Cerebellar cortex (tissue), 1 donor: ENCODE results near the gene PAM.
"Not testable (repeated sequence)": the region's sequence is repeated elsewhere in the genome, so short reads cannot be mapped to it uniquely, and the experiment has no call there.

Source experiments
- DNase-seq: peaks from one replicate; pipeline ENCODE4 v3.0.0-alpha.2; 2015; ENCODE audit warnings: low spot score

The PAM gene

DNA sequence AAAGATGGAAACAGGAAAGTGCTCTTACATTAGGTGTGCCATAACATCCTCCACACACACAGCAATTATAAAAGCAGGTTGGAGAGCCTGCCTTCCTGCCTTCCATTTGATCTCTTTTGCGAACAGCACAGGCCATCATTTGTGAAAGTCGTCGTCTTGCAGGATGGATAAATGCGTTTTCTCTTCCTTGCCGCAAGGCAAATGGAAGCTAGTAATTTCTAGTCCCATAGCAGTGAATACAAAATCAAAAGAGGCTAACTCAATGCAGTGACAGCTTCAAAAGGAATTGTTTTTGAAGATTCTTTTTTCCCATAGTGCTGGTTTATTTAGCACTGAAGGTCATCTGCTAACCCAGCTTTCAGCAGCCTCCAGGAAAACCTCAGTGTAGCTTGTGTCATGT, 186.0 kb downstream of the PAM start:
- DNase-seq, result no peak

GRCh38 chr5:102946414-102946813, 191.3 kb downstream of the PAM start:
- DNase-seq, result no peak

DNA sequence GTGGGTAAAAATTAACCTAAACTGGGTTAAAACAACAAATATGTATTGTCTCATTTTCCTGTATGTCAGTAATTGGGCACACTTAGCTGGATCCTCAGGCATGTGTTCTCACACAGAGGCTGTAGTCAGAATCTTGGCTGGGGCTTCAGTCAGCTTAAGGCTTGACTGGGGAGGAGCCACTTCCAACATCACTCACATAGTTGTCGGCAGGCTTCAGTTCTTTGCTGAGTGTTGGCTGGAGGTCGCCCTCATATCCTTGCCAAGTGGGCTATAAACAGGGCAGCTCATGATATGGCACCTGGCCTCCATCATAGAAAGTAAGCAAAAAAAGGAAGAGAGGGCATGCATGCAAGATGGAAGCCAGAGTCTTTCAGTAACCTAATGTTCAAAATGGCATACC, 191.9 kb downstream of the PAM start:
- DNase-seq, result no peak

GRCh38 chr5:102955488-102955887, 200.4 kb downstream of the PAM start:
- no peak for DNase-seq

- no peak for DNase-seq
Measured at GRCh38 chr5:102956599-102956998, 201.5 kb downstream of the PAM start.

DNA sequence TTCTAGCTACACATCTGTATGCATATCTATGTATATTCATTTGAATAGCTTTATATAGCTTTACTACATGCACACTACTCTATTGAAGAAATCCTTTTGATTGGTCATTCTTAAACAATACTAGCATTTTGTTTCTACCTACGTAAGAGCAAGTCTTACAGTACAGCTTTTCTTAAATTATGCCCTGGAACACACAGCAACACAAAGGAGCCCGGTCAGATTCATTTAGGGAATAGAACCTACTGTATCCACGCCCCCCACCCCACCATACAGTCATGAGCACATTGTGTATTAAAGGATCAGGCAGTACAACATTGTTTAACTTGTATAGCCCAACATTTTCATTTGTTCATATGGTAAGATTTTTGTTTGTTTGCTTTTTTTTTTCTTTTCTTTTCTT, 202.0 kb downstream of the PAM start:
- no peak for DNase-seq

- no peak for DNase-seq
Measured at GRCh38 chr5:102958481-102959011, 203.4 kb downstream of the PAM start.

GRCh38 chr5:102959055-102959454, 203.9 kb downstream of the PAM start:
- DNase-seq, result no peak

DNA sequence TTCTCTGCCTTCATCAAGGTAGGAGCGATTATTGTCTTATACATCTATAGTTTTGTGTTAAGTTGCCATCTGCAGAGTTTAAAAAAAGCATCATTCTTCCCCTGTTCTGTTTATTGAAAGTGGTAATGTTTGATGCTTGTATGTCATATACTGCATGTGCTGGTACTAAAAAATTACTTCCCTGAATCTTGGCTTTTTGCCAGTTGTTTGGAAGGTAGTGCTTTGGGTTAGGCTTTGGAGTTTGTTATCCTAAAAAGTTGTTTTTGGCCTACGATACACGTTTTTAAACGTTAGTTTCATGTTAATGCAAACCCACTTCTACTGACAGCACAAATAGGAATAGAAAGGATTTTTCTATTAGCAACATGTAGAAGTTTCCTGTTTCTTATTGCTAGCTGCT, 206.6 kb downstream of the PAM start:
- no peak for DNase-seq

DNA sequence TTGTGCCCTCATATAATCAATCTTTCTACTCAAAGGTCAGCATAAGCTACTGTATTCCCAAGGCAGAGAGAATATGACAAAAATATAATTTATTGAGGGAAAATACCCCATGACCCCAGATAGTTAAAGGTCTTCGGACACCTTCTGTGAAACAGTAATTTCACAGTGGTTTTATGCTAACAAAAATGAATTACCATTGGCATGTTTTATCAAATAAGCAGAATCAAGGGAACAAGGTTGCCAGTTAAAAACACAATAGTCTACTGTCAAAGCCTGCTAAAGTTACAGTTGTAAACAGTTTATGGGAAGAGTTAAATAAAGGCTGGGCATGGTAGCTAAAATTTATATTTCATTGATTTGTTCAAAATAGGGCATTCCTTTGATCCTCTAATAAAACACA, 210.5 kb downstream of the PAM start:
- no peak for DNase-seq

GRCh38 chr5:102969641-102970040, 214.5 kb downstream of the PAM start:
- DNase-seq, result no peak

DNA sequence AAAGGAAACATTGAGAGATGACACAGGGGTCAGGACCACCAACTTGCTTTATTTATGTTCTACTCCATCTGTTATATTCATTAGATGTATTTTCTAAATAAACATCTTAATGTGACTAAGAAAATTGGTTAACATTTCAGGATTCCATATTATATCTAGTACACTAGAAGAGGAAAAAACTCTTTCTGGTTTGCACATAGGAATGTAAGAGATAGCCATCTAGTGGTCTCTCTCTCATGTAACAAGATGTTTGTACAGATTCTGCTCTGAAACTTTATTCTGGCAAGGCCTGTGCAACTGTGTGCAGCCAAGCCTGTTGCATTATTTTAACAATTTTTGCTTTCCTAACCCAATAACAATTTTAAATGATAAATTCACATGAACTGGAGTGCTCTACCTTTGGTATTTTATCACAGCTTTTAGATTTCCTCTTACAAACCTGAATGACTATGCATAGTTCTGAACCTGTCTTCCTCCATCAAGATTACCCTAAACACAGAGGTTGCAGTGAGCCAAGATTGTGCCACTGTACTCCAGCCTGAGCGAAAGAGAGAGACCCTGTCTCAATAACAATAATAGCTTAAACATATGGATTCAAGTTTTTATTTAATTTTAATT, 216.7 kb downstream of the PAM start:
- DNase-seq, result peak; percentile 57

- DNase-seq, result no peak
Measured at GRCh38 chr5:102974177-102974576, 219.1 kb downstream of the PAM start.

DNA sequence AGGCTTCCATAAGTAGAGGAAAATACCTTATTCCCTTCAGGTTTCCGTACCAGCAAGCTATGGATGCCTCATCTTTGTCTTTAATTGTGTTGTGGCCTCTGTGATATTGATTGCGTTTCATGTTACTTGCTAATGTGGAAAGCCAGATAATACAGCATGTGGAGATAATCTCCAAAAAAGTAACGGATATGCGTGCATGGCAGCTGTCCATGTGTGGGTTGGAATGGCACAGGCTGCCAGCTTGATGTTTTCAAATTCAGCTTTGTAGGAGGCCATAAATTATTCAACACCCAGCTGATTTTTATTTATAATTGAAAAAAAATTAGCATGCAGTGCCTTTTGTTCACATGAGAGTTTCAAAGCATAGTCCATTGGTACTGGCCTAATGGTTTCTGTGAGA, 219.9 kb downstream of the PAM start:
- DNase-seq, result no peak

GRCh38 chr5:102975457-102976182, 220.5 kb downstream of the PAM start:
- no peak for DNase-seq

DNA sequence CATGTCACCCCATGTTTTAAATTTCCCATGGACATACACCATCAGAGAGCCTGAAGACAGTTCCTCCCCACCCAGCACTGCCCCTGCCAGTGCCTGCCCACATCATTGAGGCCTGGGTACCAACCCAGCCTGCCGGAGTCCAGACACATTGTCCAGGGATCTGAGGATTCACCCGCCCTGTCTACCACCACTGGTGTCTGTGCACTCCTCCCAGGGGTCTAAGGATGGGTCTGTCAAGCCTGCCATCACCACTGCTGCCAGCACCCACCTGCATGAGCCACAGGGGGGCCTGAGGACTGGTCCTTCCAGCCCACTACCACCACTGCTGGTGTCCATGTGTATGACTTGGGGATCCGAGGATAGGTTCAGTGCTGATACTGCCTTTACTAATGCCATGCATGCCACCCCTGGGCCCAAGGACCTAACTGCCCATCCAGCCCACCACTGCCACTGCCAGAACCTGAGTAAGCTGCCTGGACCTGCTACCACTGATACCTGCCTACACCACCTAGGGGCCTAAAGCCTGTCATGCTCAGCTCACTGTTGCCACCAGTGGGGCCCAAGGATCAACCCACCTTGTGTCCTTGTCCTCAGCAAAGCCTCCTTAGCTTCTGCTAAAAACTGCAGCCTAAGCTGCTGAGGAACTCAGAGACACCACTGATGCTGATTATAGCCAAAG, 227.0 kb downstream of the PAM start:
- no peak for DNase-seq

DNA sequence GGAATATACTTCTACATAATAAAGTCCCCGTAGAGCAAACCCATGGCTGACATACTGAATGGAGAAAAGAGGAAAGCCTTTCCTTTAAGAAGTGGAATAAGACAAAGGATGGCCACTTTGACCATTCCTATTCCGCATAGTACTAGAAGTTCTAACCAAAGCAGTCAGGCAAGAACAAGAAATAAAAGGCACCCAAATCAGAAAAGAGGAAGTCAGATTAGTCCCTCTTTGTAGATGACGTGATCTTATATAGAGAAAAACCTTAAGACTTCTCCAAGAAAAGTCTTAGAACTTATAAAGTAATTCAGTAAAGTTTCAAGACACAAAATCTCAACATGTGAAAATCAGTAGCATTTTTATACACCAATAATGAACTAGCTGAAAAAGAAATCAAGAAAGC, 231.0 kb downstream of the PAM start:
- no peak for DNase-seq

DNA sequence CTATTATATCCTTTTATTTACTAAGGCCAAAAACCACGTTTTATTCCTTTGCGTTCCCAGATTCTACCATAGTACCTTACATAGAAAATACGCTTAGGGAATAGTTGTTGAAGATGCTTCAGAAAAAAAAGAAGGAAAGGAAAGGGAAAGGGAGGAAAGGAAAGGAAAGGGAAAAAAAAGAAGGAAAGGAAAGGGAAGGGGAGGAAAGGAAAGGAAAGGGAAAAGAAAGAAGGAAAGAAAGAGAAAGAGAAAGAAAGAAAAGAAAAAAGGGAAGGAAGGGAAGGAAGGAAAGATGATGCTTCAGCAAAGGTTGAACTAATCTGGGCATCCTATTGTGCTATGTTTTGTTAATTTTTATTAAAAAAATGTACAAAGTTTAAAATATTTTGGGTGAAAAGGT, 233.4 kb downstream of the PAM start:
- DNase-seq, result no peak

DNA sequence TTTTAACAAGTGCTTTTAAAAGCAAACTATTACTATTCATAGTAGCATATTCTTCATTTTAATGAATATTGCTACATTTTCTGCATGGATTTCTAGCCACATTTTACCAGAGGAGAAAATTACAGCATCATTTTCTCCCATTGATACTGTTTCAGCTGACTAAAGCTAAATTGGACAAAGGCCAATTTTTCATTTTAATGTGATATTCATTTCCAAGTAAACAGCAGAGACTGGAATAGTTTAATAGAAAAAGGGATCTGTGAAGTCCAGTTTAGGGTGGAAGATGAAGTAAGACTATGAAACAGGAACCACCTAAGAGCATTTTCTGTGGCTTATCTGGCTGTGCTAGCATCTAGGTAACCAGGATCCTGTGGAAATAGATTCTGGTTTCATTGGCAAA, 236.7 kb downstream of the PAM start:
- no peak for DNase-seq

GRCh38 chr5:102996011-102996575, 241.0 kb downstream of the PAM start:
- no peak for DNase-seq

DNA sequence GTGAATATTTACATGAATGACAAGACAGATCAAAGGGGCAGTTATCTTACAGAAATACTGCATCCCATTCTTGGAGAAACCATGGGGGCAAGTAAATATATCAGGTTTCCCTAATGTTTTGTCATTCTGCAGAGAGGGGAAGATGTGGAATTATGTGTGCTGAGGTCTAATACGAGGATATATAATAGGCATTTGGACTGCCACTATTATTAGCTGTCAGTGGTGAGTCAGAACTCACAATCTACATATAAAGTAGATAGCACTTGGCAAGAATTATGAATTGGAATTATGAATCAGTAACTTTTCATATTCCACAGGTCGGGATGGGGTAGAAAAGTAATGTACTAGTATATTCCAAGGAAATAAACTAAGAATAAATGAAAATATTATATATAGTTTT, 243.1 kb downstream of the PAM start:
- no peak for DNase-seq

- DNase-seq, result no peak
Measured at GRCh38 chr5:102999191-102999590, 244.1 kb downstream of the PAM start.

GRCh38 chr5:102999621-103000020, 244.5 kb downstream of the PAM start:
- DNase-seq, result not testable (repeated sequence)
